ENCODE measurements around the gene SLC43A3.

GRCh38 chr11:57414612-57415212, 12.2 kb downstream of the SLC43A3 start:
- TF ChIP-seq POLR2A (IDR thresholded peaks at IDR 0.05): no peak
- TF ChIP-seq CTCF (IDR thresholded peaks at IDR 0.05): no peak

Data from body of pancreas (tissue), 4 donors.